NT2/D1 (cell line): ENCODE results near the gene ASPSCR1.
A peak's percentile ranks its signal among the peaks of the same experiment; 100 is the strongest.

Experiments used
- DNase-seq: peaks from one replicate; pipeline ENCODE4 v3.0.0-alpha.2; 2011; ENCODE audit warnings: low read depth, low spot score
- H3K27me3 ChIP-seq: 2 replicates; pipeline ENCODE4 v1.6.0; 2011; ENCODE audit warnings: mild to moderate bottlenecking; ENCODE audit not compliant: insufficient read length, insufficient read depth
- H3K36me3 ChIP-seq: 2 replicates; pipeline ENCODE4 v1.6.1; 2011; ENCODE audit warnings: mild to moderate bottlenecking, low read length, mixed read lengths; ENCODE audit not compliant: insufficient read depth, insufficient read length
- H3K4me1 ChIP-seq: 2 replicates; pipeline ENCODE4 v1.5.1; 2011; ENCODE audit not compliant: insufficient read depth, insufficient read length
- H3K4me3 ChIP-seq: 2 replicates; pipeline ENCODE4 v1.5.1; 2011; ENCODE audit warnings: low read depth; ENCODE audit not compliant: insufficient read length
- H3K9ac ChIP-seq: 2 replicates; pipeline ENCODE4 v1.6.0; 2011; ENCODE audit warnings: low read depth; ENCODE audit not compliant: insufficient read length
- H3K9me3 ChIP-seq: 2 replicates; pipeline ENCODE4 v1.5.1; 2011; ENCODE audit warnings: mild to moderate bottlenecking, low read length; ENCODE audit not compliant: insufficient read depth
- SUZ12 ChIP-seq: IDR thresholded peaks from 2 replicates; pipeline ENCODE4 v1.6.1; 2011; ENCODE audit not compliant: insufficient read length, insufficient read depth; ENCODE audit errors: extremely low read depth
- YY1 ChIP-seq: IDR thresholded peaks from 2 replicates; pipeline ENCODE4 v1.6.1; 2011; ENCODE audit not compliant: insufficient read length, insufficient read depth
- ZNF274 ChIP-seq: IDR thresholded peaks from 2 replicates; pipeline ENCODE4 v1.6.1; 2011; ENCODE audit warnings: mild to moderate bottlenecking, low read depth, low read length

ASPSCR1 gene

GRCh38 chr17:82058230-82058854, 80.9 kb downstream of the ASPSCR1 start:
- Histone ChIP-seq H3K9me3 (no peaks in the 10 kb centered on the region), H3K4me3 (no peak overlapping the region), H3K9ac (peak overlapping the region; percentile 56), H3K27me3 (no peaks in the 10 kb centered on the region), H3K4me1 (peaks cover 14% of the 10 kb centered on the region), H3K36me3 (peaks cover 99% of the 10 kb centered on the region)
- no peak for DNase-seq
- no peak for TF ChIP-seq SUZ12
- no peak for TF ChIP-seq YY1
- TF ChIP-seq ZNF274 = no peak

- peaks cover 11% of the 10 kb centered on the region for H3K4me1 ChIP-seq
- peaks cover 99% of the 10 kb centered on the region for H3K36me3 ChIP-seq
- H3K9ac ChIP-seq = no peak overlapping the region
- TF ChIP-seq SUZ12 (no peak), ZNF274 (no peak), YY1 (no peak)
- H3K27me3 ChIP-seq = no peaks in the 10 kb centered on the region
- no peak for DNase-seq
- H3K4me3 ChIP-seq = no peak overlapping the region
- no peaks in the 10 kb centered on the region for H3K9me3 ChIP-seq
Measured at GRCh38 chr17:82058855-82059249, 81.4 kb downstream of the ASPSCR1 start.

GRCh38 chr17:82059272-82060000, 82.0 kb downstream of the ASPSCR1 start:
- TF ChIP-seq YY1 = no peak
- no peak for TF ChIP-seq SUZ12
- no peak for TF ChIP-seq ZNF274
- H3K27me3 ChIP-seq = no peaks in the 10 kb centered on the region
- no peak overlapping the region for H3K9ac ChIP-seq
- H3K4me3 ChIP-seq = no peak overlapping the region
- DNase-seq = no peak
- peaks cover 11% of the 10 kb centered on the region for H3K4me1 ChIP-seq
- H3K9me3 ChIP-seq = no peaks in the 10 kb centered on the region
- peaks cover 99% of the 10 kb centered on the region for H3K36me3 ChIP-seq

DNA sequence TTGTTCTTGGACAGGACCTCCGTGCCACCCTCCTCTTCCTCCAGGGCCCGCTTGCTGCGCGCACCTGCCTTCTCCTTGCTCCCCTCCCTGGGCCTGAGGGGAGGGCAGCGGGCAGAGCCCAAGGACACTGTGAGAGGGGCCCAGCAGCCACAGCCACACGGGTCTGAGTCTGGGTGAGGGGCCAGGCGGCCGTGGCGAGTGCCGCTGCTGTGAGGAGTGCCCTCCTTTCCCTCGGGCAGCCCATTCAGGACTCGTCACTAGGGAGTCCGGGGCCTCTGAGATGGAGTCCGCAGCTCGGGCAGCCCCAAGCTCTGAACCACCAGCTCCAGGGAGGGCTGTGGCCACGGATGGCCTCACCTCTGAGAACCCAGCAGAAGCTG, 82.6 kb downstream of the ASPSCR1 start:
- H3K27me3 ChIP-seq = no peaks in the 10 kb centered on the region
- H3K36me3 ChIP-seq = peaks cover 96% of the 10 kb centered on the region
- H3K9ac ChIP-seq = no peak overlapping the region
- no peak for DNase-seq
- no peaks in the 10 kb centered on the region for H3K9me3 ChIP-seq
- no peak for TF ChIP-seq ZNF274
- no peak for TF ChIP-seq YY1
- H3K4me1 ChIP-seq = peaks cover 14% of the 10 kb centered on the region
- no peak overlapping the region for H3K4me3 ChIP-seq

- TF ChIP-seq ZNF274 (no peak), SUZ12 (no peak), YY1 (no peak)
- H3K27me3 ChIP-seq = no peaks in the 10 kb centered on the region
- no peak overlapping the region for H3K4me3 ChIP-seq
- H3K9me3 ChIP-seq = no peaks in the 10 kb centered on the region
- H3K9ac ChIP-seq = no peak overlapping the region
- H3K36me3 ChIP-seq = peaks cover 91% of the 10 kb centered on the region
- peaks cover 12% of the 10 kb centered on the region for H3K4me1 ChIP-seq
- no peak for DNase-seq
Measured at GRCh38 chr17:82060614-82061013, 83.2 kb downstream of the ASPSCR1 start.

- Histone ChIP-seq H3K36me3 (peaks cover 84% of the 10 kb centered on the region), H3K4me3 (no peak overlapping the region), H3K9ac (no peak overlapping the region), H3K27me3 (no peaks in the 10 kb centered on the region), H3K9me3 (no peaks in the 10 kb centered on the region), H3K4me1 (peaks cover 9% of the 10 kb centered on the region)
- DNase-seq = no peak
- TF ChIP-seq YY1 = no peak
- no peak for TF ChIP-seq SUZ12
- no peak for TF ChIP-seq ZNF274
Measured at GRCh38 chr17:82061047-82061925, 83.9 kb downstream of the ASPSCR1 start.
